OCI-LY7 (cell line): Measurements from ENCODE around the gene WDR46. TPM values are rescaled to one million over a fixed set of nuclear protein-coding genes. Genes with fewer than 3 reads are reported as not detected.

Experiments
- BruUV-seq: library from RNA; stranded (reverse); fragments of 400-500 nt; replicated peaks from 2 replicates; lab custom pipeline; 2021; lab: Mats Ljungman, UMichigan
- CTCF ChIA-PET: fragments of 300-600 bp; sonication (Branson Sonifier 250); formaldehyde crosslinking; loops from one replicate; lab custom pipeline; 2022; ENCODE audit warnings: antibody characterized with exemption; ENCODE audit not compliant: unreplicated experiment; lab: Charles Lee
- POLR2A ChIA-PET: fragments of 300-600 bp; sonication (Branson Sonifier 250); formaldehyde crosslinking; loops from one replicate; lab custom pipeline; 2022; ENCODE audit warnings: antibody characterized with exemption; lab: Charles Lee
- DNase-seq: peaks from one replicate; pipeline ENCODE4 v3.0.0-alpha.2; 2015; ENCODE audit warnings: low spot score
- H2AFZ ChIP-seq: fragments of 200-600 bp; sonication (generic), shearing (Covaris generic); 2 replicates; pipeline ENCODE4 v1.6.1; 2014; ENCODE audit warnings: mild to moderate bottlenecking, antibody characterized with exemption, low read length, moderate library complexity
- H3K27ac ChIP-seq: fragments of 200-600 bp; sonication (generic); 2 replicates; pipeline ENCODE4 v1.5.1; 2014; ENCODE audit warnings: mixed run types, low read depth, mild to moderate bottlenecking, moderate library complexity, low read length, inconsistent platforms; ENCODE audit not compliant: poor library complexity, severe bottlenecking
- H3K36me3 ChIP-seq: fragments of 200-600 bp; sonication (generic); 2 replicates; pipeline ENCODE4 v1.6.1; 2014; ENCODE audit warnings: mild to moderate bottlenecking, antibody characterized with exemption, low read length, moderate library complexity, mixed read lengths; ENCODE audit not compliant: insufficient read depth
- H3K4me1 ChIP-seq: fragments of 200-600 bp; sonication (generic); 2 replicates; pipeline ENCODE4 v1.5.1; 2014; ENCODE audit warnings: mild to moderate bottlenecking, low read length; ENCODE audit not compliant: insufficient read depth, poor library complexity, severe bottlenecking
- H3K4me2 ChIP-seq: fragments of 200-600 bp; sonication (generic); 2 replicates; pipeline ENCODE4 v1.6.1; 2014; ENCODE audit warnings: mild to moderate bottlenecking, low read length
- H3K4me3 ChIP-seq: fragments of 200-600 bp; sonication (generic); 2 replicates; pipeline ENCODE4 v1.5.1; 2014; ENCODE audit warnings: mild to moderate bottlenecking, low read depth, low read length; ENCODE audit not compliant: poor library complexity, severe bottlenecking
- H3K79me2 ChIP-seq: fragments of 200-600 bp; sonication (generic); 2 replicates; pipeline ENCODE4 v1.6.1; 2016; ENCODE audit warnings: low read depth, mild to moderate bottlenecking, low read length, moderate library complexity, mixed read lengths; ENCODE audit not compliant: insufficient read depth
- H3K9me2 ChIP-seq: fragments of 200-600 bp; sonication (generic); 2 replicates; pipeline ENCODE4 v1.6.1; 2016; ENCODE audit warnings: mild to moderate bottlenecking, low read length, mixed read lengths; ENCODE audit not compliant: insufficient read depth
- H3K9me3 ChIP-seq: fragments of 200-600 bp; sonication (generic); 2 replicates; pipeline ENCODE4 v1.6.1; 2014; ENCODE audit warnings: mild to moderate bottlenecking, mixed run types, low read length, mixed read lengths
- H4K20me1 ChIP-seq: fragments of 200-600 bp; sonication (generic); 2 replicates; pipeline ENCODE4 v1.6.1; 2014; ENCODE audit warnings: mild to moderate bottlenecking, antibody characterized with exemption, low read length, moderate library complexity, mixed read lengths; ENCODE audit not compliant: insufficient read depth
- CTCF ChIP-seq: fragments of 200-600 bp; sonication (generic); conservative IDR thresholded peaks from 2 replicates; pipeline ENCODE4 v1.5.1; 2014; ENCODE audit warnings: mild to moderate bottlenecking, antibody characterized with exemption, low read length, moderate library complexity, mixed read lengths
- EZH2phosphoT487 ChIP-seq: fragments of 200-600 bp; sonication (generic); IDR thresholded peaks from 2 replicates; pipeline ENCODE4 v1.6.1; 2018; ENCODE audit warnings: low read depth, borderline replicate concordance, mild to moderate bottlenecking, mixed run types, antibody characterized with exemption, low read length, moderate library complexity, mixed read lengths
- intact Hi-C: fragments of 100-400 bp; cut with micrococcal nuclease; formaldehyde crosslinking; loops from one replicate; pipeline ENCODE4 v1.10.0; 2022; ENCODE audit not compliant: unreplicated experiment
- total RNA-seq, 2 experiments: library from RNA; depleted of rRNA in 1 of 2; stranded (reverse); fragments of >200 nt in 1 of 2; shearing (Covaris generic) in 1 of 2; gene quantifications; 2 replicates each; pipeline ENCODE4 v1.2.3, GENCODE V29; 2014 to 2022

The WDR46 gene
- total RNA-seq, 2 experiments from 2014 or later, result 83.3 to 129 TPM

DNA sequence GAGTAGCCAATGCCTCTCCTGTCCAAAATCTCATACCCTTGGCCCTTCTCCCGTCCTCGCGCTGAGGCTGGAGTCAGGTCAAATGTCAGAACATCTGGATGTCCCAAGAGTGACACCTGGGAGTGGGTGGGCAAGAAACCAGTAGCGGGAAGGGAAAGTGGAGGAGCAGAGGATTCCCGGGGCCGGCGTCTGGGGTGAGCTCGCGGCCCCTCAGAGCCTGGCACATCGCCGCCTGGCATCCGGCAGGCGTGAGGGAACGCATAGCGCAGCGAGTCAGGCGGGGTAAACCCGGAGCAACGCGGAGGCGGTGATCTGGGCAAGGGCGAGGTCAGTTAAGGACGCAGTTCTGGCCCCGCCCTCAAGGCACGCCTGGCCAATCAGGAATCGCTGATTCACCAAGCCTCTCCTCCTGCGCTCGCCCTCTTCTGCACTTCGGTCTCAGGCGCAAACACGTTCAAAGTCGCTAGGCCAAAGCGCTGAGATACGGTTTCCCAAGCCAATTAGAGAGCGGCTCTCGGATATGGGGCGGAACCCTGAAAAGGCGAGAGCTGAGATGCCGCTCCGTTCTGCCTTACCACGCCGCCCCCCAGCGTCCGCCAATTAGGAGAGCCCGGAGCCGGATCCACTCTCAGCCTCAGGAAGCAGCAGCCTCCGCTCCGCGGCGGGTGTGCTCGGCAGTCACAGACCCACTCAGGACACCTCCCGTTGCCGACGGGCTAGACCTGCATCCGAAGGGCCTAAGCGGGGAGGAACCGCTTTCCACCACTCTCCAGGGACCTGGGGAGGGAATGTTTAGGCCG is 39.9 kb downstream of the WDR46 start:
- Histone ChIP-seq H4K20me1 (no peaks in the 10 kb centered on the region), H3K9me3 (no peaks in the 10 kb centered on the region), H3K27ac (peak overlapping the region; percentile 74), H3K4me1 (peaks cover 23% of the 10 kb centered on the region), H3K4me3 (peak overlapping the region; percentile 73), H3K9me2 (no peaks in the 10 kb centered on the region), H3K79me2 (no peaks in the 10 kb centered on the region), H3K4me2 (peak overlapping the region; percentile 99), H2AFZ (peak overlapping the region; percentile 91), H3K36me3 (peaks cover 18% of the 10 kb centered on the region)
- DNase-seq, result peak; percentile 99
- intact Hi-C loops, result loop anchor here (1.0 to 5.0 kb wide), 5 partner anchors 22 to 237 kb away; partner anchors contain the start of gene VPS52
- BruUV-seq, result no TSS peak
- CTCF ChIA-PET, result interaction anchor here (1.2 to 1.3 kb wide), 2 partner anchors 14 to 44 kb away, joined by 3 to 6 read pairs; partner anchors contain the start of gene HSD17B8
- POLR2A ChIA-PET, result interaction anchor here (0.7 to 3.8 kb wide), 7 partner anchors 11 to 176 kb away, joined by 3 to 19 read pairs (median 4); partner anchors contain the start of genes HLA-DPB1, RPS18 and VPS52
- TF ChIP-seq EZH2phosphoT487 (no peak), CTCF (no peak)

- H3K4me3 ChIP-seq, result peak overlapping the region; percentile 73
- peak overlapping the region; percentile 96 for H3K4me2 ChIP-seq
- no peaks in the 10 kb centered on the region for H4K20me1 ChIP-seq
- ChIA-PET POLR2A (interaction anchor here (0.5 to 3.8 kb wide), 8 partner anchors 10 to 177 kb away, joined by 3 to 19 read pairs (median 4); partner anchors contain the start of genes HLA-DPA1, HLA-DPB1, RPS18 and VPS52), CTCF (interaction anchor here (0.6 to 1.3 kb wide), 4 partner anchors 14 to 219 kb away, joined by 3 to 6 read pairs (median 3); no protein-coding TSS in a partner anchor)
- peaks cover 23% of the 10 kb centered on the region for H3K4me1 ChIP-seq
- intact Hi-C loops, result loop anchor here (1.0 to 5.0 kb wide), 4 partner anchors 43 to 236 kb away; no protein-coding TSS in a partner anchor
- peak overlapping the region; percentile 68 for H3K27ac ChIP-seq
- H3K9me3 ChIP-seq, result no peaks in the 10 kb centered on the region
- no peaks in the 10 kb centered on the region for H3K9me2 ChIP-seq
- H3K79me2 ChIP-seq, result no peaks in the 10 kb centered on the region
- no TSS peak for BruUV-seq
- DNase-seq, result no peak
- H3K36me3 ChIP-seq, result peaks cover 18% of the 10 kb centered on the region
- TF ChIP-seq CTCF (peak; percentile 57), EZH2phosphoT487 (no peak)
- peak overlapping the region; percentile 91 for H2AFZ ChIP-seq
These were observed 40.5 kb downstream of the WDR46 start for GRCh38 chr6:33248643-33248931.
